Measurements from ENCODE around the gene KCNG1. TPM values are rescaled to one million over a fixed set of nuclear protein-coding genes. Genes with fewer than 3 reads are reported as not detected.

KCNG1 gene
- total and polyA plus RNA-seq, 2 of the 13 experiments (the other 11 are each of a cell fraction or from before 2014, with no cell fraction given) = not detected

GRCh38 chr20:51010043-51010365 lies 12.9 kb downstream of the KCNG1 start:
- H3K27me3 ChIP-seq (ENCODE audit: control insufficient read depth in 1 of 2, insufficient read depth in 2 of 2, low read length in 2 of 2) = peaks cover 0 to 26% of the 10 kb centered on the region in 2 experiments; a peak in 3 of 5 replicates
- WGBS (ENCODE audit: low lambda C conversion rate) = 78% methylated on average over 33 of the region's 33 CpGs
- intact Hi-C loops (cut with micrococcal nuclease; ENCODE audit: unreplicated experiment) = no loop called here
- no peaks in the 10 kb centered on the region for H3K79me2 ChIP-seq (ENCODE audit: insufficient read depth, low read length)
- H4K20me1 ChIP-seq (ENCODE audit: insufficient read depth, low read length) = no peaks in the 10 kb centered on the region; the same call in 1 of the 2 replicates
- in situ Hi-C loops (cut with HindIII; ENCODE audit: extremely low pct_ligation_motif_present, low pct_unique_long_range_greater_than_20kb) = no loop called here
- FAIRE-seq (no peak), DNase-seq (ENCODE audit: low spot score) (no peak), ATAC-seq (no peak)
- no peak overlapping the region for H2AFZ ChIP-seq (ENCODE audit: low read length)
- H3K27ac ChIP-seq (ENCODE audit: extremely low read length, insufficient read depth, low read length) = no peak overlapping the region
- no peaks in the 10 kb centered on the region for H3K9me3 ChIP-seq (ENCODE audit: low read length)
- no peaks in the 10 kb centered on the region for H3K36me3 ChIP-seq (replicated peaks in 1 of 2; ENCODE audit: control insufficient read depth in 1 of 2, insufficient read depth in 2 of 2, low read length in 2 of 2)
- H3K9ac ChIP-seq (ENCODE audit: insufficient read depth, low read depth, low read length) = no peak overlapping the region
- TF ChIP-seq FOXA3 (CRISPR knock-in tag; IDR thresholded peaks at IDR 0.05) = no peak
- TF ChIP-seq CTCF (CRISPR knock-in tag; IDR thresholded peaks at IDR 0.05) = no peak
- no peak for TF ChIP-seq PBX3 (CRISPR knock-in tag; IDR thresholded peaks at IDR 0.05; ENCODE audit: borderline replicate concordance)
- TF ChIP-seq ZNF431 (CRISPR knock-in tag; IDR thresholded peaks at IDR 0.05; ENCODE audit: borderline replicate concordance, low read depth) = no peak
- no peak overlapping the region for H3K4me3 ChIP-seq (replicated peaks in 1 of 3; ENCODE audit: insufficient read depth in 1 of 3, low read depth in 2 of 3, low read length in 3 of 3)
- ChIA-PET POLR2A (no interaction called here), CTCF (ENCODE audit: low intra/inter-chr PET ratio, low total read pairs) (no interaction called here)
- BruUV-seq (replicated peaks) = no TSS peak
- H3K4me1 ChIP-seq (ENCODE audit: insufficient read depth, low read length) = no peaks in the 10 kb centered on the region
- H3K4me2 ChIP-seq (ENCODE audit: low read depth, low read length) = no peak overlapping the region

- no peak overlapping the region for H3K4me3 ChIP-seq (replicated peaks in 1 of 3; ENCODE audit: insufficient read depth in 1 of 3, low read depth in 2 of 3, low read length in 3 of 3)
- H3K9ac ChIP-seq (ENCODE audit: insufficient read depth, low read depth, low read length) = no peak overlapping the region
- DNase-seq (ENCODE audit: low spot score) (no peak), ATAC-seq (no peak), FAIRE-seq (no peak)
- H4K20me1 ChIP-seq (ENCODE audit: insufficient read depth, low read length) = no peaks in the 10 kb centered on the region
- H3K4me2 ChIP-seq (ENCODE audit: low read depth, low read length) = no peak overlapping the region
- H3K9me3 ChIP-seq (ENCODE audit: low read length) = no peaks in the 10 kb centered on the region
- ChIA-PET CTCF (ENCODE audit: low intra/inter-chr PET ratio, low total read pairs) (no interaction called here), POLR2A (no interaction called here)
- no peak overlapping the region for H2AFZ ChIP-seq (ENCODE audit: low read length)
- H3K27ac ChIP-seq (ENCODE audit: extremely low read length, insufficient read depth, low read length) = no peak overlapping the region
- no peaks in the 10 kb centered on the region for H3K4me1 ChIP-seq (ENCODE audit: insufficient read depth, low read length)
- WGBS (ENCODE audit: low lambda C conversion rate) = 74% methylated on average over 52 of the region's 58 CpGs
- intact Hi-C loops (cut with micrococcal nuclease; ENCODE audit: unreplicated experiment) (no loop called here), in situ Hi-C loops (cut with HindIII; ENCODE audit: extremely low pct_ligation_motif_present, low pct_unique_long_range_greater_than_20kb) (no loop called here)
- no peaks in the 10 kb centered on the region for H3K79me2 ChIP-seq (ENCODE audit: insufficient read depth, low read length)
- no TSS peak for BruUV-seq (replicated peaks)
- no peaks in the 10 kb centered on the region for H3K36me3 ChIP-seq (replicated peaks in 1 of 2; ENCODE audit: control insufficient read depth in 1 of 2, insufficient read depth in 2 of 2, low read length in 2 of 2)
- H3K27me3 ChIP-seq (ENCODE audit: control insufficient read depth in 1 of 2, insufficient read depth in 2 of 2, low read length in 2 of 2) = peaks cover 0 to 28% of the 10 kb centered on the region in 2 experiments; a peak in 3 of 5 replicates
- no peak for TF ChIP-seq FUBP1 (CRISPR knock-in tag; IDR thresholded peaks at IDR 0.05; ENCODE audit: borderline replicate concordance)
- no peak for TF ChIP-seq HMGXB4 (CRISPR knock-in tag; IDR thresholded peaks at IDR 0.05; ENCODE audit: borderline replicate concordance in 1 of 2, low read depth in 1 of 2)
- 0 out of 2 replicates have a peak, but pooled peaks have one; percentile 27 for TF ChIP-seq FOXM1 (CRISPR knock-in tag; IDR thresholded peaks at IDR 0.05)
- no peak for TF ChIP-seq IRX3 (CRISPR knock-in tag; IDR thresholded peaks at IDR 0.05; ENCODE audit: borderline replicate concordance, low read depth)
- TF ChIP-seq HNRNPLL (IDR thresholded peaks at IDR 0.05; ENCODE audit: low read depth, low read length, poor library complexity, severe bottlenecking) = peak; percentile 23
Measured at GRCh38 chr20:51009303-51010042, 13.4 kb downstream of the KCNG1 start.
